ENCODE data around the gene MARCHF2. TPM values are rescaled to one million over a fixed set of nuclear protein-coding genes. Genes with fewer than 3 reads are reported as not detected.
"Not testable (repeated sequence)": the region's sequence is repeated elsewhere in the genome, so short reads cannot be mapped to it uniquely, and the experiment has no call there.

Gene MARCHF2
- total and polyA plus RNA-seq, 9 of the 15 experiments (the other 6 are each of a cell fraction or from before 2014, with no cell fraction given): 0.39 to 6.4 (median 2.2) TPM

DNA sequence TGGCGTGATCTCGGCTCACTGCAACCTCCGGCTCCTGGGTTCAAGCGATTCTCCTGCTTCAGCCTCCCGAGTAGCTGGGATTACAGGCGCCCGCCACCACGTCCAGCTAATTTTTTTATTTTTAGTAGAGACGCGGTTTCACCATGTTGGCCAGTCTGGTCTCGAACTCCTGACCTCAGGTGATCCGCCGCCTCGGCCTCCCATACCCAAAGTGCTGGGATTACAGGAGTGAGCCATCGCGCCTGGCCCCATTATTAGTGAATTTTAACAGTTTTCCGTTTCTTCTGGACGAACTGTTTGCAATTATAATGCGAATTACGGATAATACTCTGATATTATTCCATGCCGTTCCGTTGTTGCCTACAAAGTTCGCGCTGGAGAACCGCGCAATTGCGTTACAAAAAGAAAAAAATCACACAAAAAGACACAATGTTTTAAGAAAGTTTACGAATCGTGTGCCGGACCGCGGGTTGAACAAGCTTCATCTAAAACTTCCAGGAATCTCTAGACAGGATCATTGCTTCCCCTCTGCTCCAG lies 31.1 kb downstream of the MARCHF2 start (continued):
- not testable (repeated sequence) for TF ChIP-seq CEBPG (CRISPR knock-in tag; IDR thresholded peaks at IDR 0.05)
- TF ChIP-seq CEBPG (tag; conservative IDR thresholded peaks at IDR 0.05 in 1 of 2, IDR thresholded peaks at IDR 0.05 in 1 of 2): 0 out of 4 replicates have a peak, but pooled peaks of 1 of the 2 experiments have one; percentile 6
- TF ChIP-seq, protein P1, sequence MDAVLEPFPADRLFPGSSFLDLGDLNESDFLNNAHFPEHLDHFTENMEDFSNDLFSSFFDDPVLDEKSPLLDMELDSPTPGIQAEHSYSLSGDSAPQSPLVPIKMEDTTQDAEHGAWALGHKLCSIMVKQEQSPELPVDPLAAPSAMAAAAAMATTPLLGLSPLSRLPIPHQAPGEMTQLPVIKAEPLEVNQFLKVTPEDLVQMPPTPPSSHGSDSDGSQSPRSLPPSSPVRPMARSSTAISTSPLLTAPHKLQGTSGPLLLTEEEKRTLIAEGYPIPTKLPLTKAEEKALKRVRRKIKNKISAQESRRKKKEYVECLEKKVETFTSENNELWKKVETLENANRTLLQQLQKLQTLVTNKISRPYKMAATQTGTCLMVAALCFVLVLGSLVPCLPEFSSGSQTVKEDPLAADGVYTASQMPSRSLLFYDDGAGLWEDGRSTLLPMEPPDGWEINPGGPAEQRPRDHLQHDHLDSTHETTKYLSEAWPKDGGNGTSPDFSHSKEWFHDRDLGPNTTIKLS (IDR thresholded peaks at IDR 0.05; ENCODE audit: borderline replicate concordance, low read depth): 0 out of 2 replicates have a peak, but pooled peaks have one; percentile 13
- peak; percentile 62 for TF ChIP-seq DPF2 (IDR thresholded peaks at IDR 0.05)
- peak; percentile 19 for TF ChIP-seq POLR3A (IDR thresholded peaks at IDR 0.05; ENCODE audit: borderline replicate concordance, extremely low read depth, insufficient read depth, insufficient read length)
- peak; percentile 46 for TF ChIP-seq BRD9 (IDR thresholded peaks at IDR 0.05; ENCODE audit: low read depth, partially characterized antibody)
- 0 out of 2 replicates have a peak, but pooled peaks have one; percentile 55 for TF ChIP-seq MIER1 (IDR thresholded peaks at IDR 0.05; ENCODE audit: low read depth)
- TF ChIP-seq DACH1 (IDR thresholded peaks at IDR 0.05; ENCODE audit: partially characterized antibody): peak; percentile 2
- peak; percentile 52; the same call in 1 of the 2 replicates for TF ChIP-seq ZNF24 (IDR thresholded peaks at IDR 0.05)
